Fibroblast of mammary gland (primary cell): Measurements from ENCODE around the gene CASZ1.

Source experiments
- DNase-seq: peaks from one replicate; pipeline ENCODE4 v3.0.0-alpha.2; 2010; ENCODE audit warnings: low read depth
- H3K4me3 ChIP-seq: 2 replicates; pipeline ENCODE4 v1.5.1; 2011; ENCODE audit warnings: low read depth, mild to moderate bottlenecking, low read length, moderate library complexity; ENCODE audit not compliant: control insufficient read depth
- CTCF ChIP-seq: conservative IDR thresholded peaks from 2 replicates; pipeline ENCODE4 v1.5.1; 2011; ENCODE audit warnings: low read depth, low read length, inconsistent platforms; ENCODE audit not compliant: control insufficient read depth, insufficient read depth

The CASZ1 gene

GRCh38 chr1:10745886-10746455, 50.5 kb downstream of the CASZ1 start:
- no peak overlapping the region for H3K4me3 ChIP-seq
- no peak for TF ChIP-seq CTCF

GRCh38 chr1:10745383-10745782, 51.1 kb downstream of the CASZ1 start:
- H3K4me3 ChIP-seq: no peak overlapping the region

More at GRCh38 chr1:10745886-10746455, 50.5 kb downstream of the CASZ1 start:
- DNase-seq: no peak

GRCh38 chr1:10744654-10745238, 51.7 kb downstream of the CASZ1 start:
- TF ChIP-seq CTCF: no peak
- no peak for DNase-seq
- no peak overlapping the region for H3K4me3 ChIP-seq

More at GRCh38 chr1:10745383-10745782, 51.1 kb downstream of the CASZ1 start:
- no peak for TF ChIP-seq CTCF
- DNase-seq: no peak

- no peak overlapping the region for H3K4me3 ChIP-seq
- no peak for DNase-seq
- TF ChIP-seq CTCF: no peak
These were observed 52.4 kb downstream of the CASZ1 start for GRCh38 chr1:10744029-10744428.

GRCh38 chr1:10741696-10742095, 54.8 kb downstream of the CASZ1 start:
- no peak overlapping the region for H3K4me3 ChIP-seq
- TF ChIP-seq CTCF: no peak
- DNase-seq: no peak

GRCh38 chr1:10740123-10740522, 56.3 kb downstream of the CASZ1 start:
- TF ChIP-seq CTCF: no peak
- DNase-seq: no peak
- no peak overlapping the region for H3K4me3 ChIP-seq
